CD4-positive, alpha-beta T cell treated with Interleukin-6 for 4 hours (primary cell): Measurements from ENCODE around the gene TTYH2.

Experiments
- DNase-seq: peaks from one replicate; pipeline ENCODE4 v3.0.0-alpha.2; 2020; ENCODE audit warnings: mixed read lengths

Gene TTYH2

DNA sequence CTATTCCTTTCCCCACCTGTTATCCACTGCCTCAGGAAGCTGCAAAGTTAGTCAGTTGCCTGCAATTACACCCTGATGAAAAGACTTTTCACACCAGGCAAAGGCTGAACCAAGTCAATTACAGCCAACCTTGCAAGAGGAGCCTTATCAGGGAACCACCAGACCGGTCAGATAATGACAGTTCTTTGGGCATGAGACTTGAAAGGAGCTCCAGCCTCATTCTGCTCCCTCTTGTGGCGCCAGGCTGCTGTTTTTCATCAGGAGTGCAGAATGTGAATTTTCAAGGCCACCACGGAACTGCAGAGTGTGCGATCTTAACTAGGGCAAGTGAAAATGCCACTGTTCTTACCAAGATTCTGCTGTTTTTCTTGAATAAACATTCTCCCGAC, 83.2 kb downstream of the TTYH2 start:
- peak; percentile 60 for DNase-seq

DNA sequence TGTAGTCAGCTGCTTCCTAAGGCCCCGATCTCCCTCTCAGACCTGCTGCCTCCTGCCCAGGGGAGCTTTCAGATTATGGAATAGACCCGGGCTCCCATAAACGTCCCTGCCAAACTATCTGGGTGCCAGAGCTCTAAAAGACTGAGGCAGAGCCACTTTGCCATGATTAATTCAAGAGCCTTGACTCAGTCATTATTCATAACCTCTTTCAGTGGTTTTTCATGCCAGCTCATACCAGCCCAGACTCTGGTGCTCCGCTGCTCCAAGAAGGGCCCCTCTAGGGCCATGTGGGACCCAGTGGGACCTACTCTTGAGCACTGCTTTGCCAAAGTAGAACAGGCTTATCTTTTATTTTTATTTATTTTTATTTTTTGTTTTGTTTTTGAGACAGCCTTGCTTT, 84.6 kb downstream of the TTYH2 start:
- no peak for DNase-seq

DNA sequence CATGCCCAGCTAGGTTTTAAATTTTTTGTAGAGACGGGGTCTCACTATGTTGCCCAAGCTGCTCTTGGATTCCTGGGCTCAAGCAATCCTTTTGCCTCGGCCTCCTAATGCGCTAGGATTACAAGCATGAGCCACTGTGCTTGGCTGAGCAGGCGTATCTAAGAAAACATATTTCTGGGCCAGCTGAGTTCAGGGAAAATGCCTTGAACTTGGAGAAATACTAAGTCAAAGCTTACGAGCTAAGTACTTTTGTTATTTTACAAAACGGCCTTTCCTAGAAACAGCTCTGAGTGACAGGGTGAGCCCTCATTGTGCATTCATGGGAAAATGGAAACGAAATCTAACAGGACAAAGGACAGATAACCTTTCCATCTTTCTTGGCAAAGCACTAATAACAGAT, 85.4 kb downstream of the TTYH2 start:
- DNase-seq, result no peak

DNA sequence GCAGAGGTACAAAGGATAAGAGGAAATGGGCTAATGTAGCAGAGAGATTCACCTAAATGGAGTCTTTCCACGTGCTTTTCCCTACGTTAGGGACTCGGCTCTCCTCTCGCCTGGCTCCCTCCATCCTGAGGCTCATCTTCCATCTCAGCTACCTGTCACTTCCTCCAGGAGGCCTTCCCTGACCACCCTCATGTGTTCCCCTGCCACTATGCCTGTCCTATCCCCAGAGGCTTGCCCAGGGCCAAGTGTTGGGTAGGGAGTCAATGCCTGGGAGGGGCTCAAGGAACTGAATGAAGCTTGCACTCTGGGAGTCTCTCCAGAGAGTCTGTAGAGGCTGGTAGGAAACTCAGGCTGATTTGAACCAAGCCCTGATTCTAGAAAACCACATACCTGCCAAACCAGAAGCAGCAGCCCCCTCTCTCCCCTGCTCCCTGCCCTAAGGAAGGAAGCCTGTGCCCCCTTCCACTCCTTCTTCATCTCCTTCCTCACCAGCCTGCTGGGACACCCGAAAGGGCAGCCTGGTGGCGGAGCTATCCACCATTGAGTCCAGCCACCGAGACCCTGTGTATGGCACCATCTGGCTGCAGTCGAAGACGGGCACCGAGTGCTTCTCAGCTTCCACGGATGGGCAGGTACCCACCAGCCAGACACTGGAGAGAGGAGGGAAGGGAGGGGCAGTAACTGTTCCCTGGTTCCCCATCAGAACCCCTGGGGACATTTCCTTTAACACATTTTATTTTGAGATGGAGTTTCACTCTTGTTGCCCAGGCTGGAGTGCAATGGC, 86.0 kb downstream of the TTYH2 start:
- no peak for DNase-seq

DNA sequence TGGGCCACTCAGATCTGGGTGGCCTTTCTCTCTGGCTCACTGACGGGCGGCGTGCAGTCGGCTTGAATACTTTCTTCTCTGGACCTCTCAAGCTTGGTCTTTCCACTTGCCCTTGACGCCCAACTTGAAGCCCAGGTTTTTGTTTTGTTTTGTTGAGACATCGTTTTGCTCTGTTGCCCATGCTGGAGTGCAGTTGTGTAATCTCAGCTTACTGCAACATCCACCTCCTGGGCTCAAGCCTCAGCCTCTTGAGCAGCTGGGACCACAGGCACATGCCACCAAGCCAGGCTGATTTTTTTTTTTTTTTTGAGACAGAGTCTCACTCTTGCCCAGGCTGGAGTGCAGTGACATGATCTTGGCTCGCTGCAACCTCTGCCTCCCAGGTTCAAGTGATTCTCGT, 89.9 kb downstream of the TTYH2 start:
- no peak for DNase-seq

DNA sequence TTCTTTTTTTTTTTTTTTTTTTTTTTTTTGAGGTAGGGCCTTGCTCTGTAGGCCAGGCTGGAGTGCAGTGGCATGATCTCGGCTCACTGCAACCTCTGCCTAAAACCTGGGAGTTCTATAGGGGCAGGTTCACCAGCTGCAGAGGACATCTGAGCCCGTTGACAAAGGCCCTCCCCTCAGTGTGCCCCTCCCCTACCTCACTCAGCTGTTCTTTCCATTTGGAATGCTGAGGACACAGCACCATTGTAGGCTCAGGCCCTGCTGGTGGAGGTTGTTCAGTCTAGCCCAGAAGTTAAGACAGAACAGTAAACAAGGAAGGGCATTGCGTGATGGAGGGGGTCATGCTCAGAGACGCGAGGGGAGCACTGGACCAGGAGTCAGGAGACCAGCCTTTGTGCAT, 90.8 kb downstream of the TTYH2 start:
- no peak for DNase-seq

DNA sequence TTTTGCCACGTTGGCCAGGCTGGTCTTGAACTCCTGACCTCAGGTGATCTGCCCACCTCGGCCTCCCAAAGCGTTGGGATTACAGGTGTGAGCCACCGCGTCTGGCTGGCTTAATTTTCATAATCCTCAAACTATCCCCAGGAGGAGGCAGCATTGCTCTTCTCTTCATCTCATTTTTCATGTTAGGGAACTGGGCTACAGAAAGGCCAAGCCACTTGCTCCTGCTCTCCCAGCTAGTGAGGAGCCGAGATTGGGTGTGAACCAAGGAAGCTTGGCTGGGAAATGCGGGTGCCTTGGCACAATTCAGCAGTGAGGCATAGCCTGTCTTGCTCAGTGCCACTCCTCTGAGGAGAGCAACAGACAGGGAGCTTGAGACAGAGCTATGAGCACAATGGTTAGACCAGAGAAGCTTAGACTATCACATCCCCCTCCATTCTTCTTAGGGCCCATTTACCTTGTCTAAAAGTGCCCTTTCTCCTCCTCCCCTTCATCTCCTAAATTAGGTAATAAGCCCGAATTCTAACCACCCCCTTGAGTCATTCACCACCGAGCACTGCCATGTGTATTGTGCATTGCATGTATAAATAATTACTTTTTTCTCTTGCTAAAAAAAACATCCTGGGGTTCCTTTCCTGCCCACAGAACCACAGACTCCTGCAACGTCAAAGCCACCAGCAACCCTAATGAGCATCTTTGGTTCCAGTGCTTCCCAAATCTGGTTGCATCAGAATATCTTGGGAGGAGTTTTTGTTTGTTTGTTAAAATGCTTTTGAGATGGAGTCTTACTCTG, 92.7 kb downstream of the TTYH2 start:
- no peak for DNase-seq

DNA sequence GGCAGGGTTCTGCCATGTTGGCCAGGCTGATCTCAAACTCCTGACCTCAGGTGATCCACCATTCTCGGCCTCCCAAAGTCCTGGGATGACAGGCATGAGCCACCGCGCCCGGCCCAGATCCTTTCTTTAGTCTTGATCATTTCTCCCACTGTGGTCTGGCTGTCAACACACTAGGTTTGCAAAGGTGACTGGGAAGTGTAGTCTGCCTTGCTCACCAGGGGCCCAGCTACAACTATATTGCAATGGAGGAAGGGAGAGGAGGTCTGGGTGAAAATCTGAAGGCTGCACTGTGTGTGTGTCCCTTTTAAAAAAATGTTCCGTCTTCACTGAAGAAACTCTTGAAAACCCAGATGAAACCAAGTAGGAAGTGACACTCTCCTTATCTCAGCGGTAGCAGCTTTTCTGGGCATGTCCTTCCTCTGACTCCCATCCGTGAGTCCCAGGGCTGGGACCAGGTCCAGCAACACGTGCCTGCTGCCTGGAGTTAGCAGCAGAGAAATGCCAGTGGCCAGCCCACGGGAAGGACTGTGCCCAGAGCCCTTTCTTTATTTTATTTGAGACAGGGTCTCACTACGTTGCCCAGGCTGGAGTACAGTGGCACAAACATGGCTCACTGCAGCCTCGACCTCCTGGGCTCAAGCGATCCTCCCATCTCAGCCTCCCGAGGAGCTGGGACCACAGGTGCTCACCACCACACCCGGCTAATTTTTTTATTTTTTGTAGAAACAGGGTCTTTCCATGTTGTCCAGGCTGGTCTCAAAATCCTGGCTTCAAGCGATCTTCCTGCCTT, 94.8 kb downstream of the TTYH2 start:
- DNase-seq, result no peak

DNA sequence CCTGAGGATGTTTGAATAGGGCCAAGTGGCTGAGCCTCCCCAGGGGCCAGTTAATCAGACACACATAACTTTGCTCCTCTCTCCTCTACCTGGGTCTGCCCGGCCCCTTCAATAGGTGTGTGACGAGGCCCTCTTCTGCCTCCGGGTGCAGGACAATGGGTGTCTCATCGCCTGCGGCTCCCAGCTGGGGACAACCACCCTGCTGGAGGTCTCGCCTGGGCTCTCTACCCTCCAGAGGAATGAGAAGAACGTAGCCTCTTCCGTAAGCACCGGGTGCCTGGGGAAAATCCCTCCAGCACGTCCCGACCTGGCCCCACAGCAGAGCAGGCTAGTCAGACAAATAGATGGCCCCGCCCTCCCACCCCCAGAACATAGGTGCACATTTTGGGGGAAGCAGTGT, 96.5 kb downstream of the TTYH2 start:
- DNase-seq, result no peak
